EH (cell line): ENCODE results near the gene TRABD.
"Not testable (repeated sequence)": the region's sequence is repeated elsewhere in the genome, so short reads cannot be mapped to it uniquely, and the experiment has no call there.

Experiments
- DNase-seq: peaks from one replicate; pipeline ENCODE4 v3.0.0-alpha.2; 2015; ENCODE audit warnings: low read depth

TRABD gene

GRCh38 chr22:50185375-50186087 lies at the start of gene TRABD:
TRABD (plus strand) TSS chr22:50185913; CDS start chr22:50193061, 7,148 bp downstream.
- peak; percentile 90 for DNase-seq

GRCh38 chr22:50136581-50137015 lies 49.1 kb upstream of the TRABD start:
- no peak for DNase-seq

- not testable (repeated sequence) for DNase-seq
Observed at GRCh38 chr22:50137277-50137676, 48.4 kb upstream of the TRABD start.

- no peak for DNase-seq
Observed at GRCh38 chr22:50138041-50138440, 47.7 kb upstream of the TRABD start.

GRCh38 chr22:50138988-50139387 lies 46.7 kb upstream of the TRABD start:
- DNase-seq = no peak

- no peak for DNase-seq
Observed at GRCh38 chr22:50139843-50140415, 45.8 kb upstream of the TRABD start.

- DNase-seq = no peak
Observed at GRCh38 chr22:50140615-50141014, 45.1 kb upstream of the TRABD start.

GRCh38 chr22:50141462-50141861 lies 44.3 kb upstream of the TRABD start:
- no peak for DNase-seq

- no peak for DNase-seq
Observed at GRCh38 chr22:50141891-50142363, 43.8 kb upstream of the TRABD start.

- DNase-seq = no peak
Observed at GRCh38 chr22:50143096-50143495, 42.6 kb upstream of the TRABD start.

GRCh38 chr22:50144005-50144614 lies 41.6 kb upstream of the TRABD start:
- no peak for DNase-seq

GRCh38 chr22:50145721-50146438 lies 39.8 kb upstream of the TRABD start:
- no peak for DNase-seq

- peak; percentile 58 for DNase-seq
Observed at GRCh38 chr22:50146439-50147238, 39.1 kb upstream of the TRABD start.

- DNase-seq = not testable (repeated sequence)
Observed at GRCh38 chr22:50147258-50148165, 38.2 kb upstream of the TRABD start.

- no peak for DNase-seq
Observed at GRCh38 chr22:50148166-50148500, 37.6 kb upstream of the TRABD start.

GRCh38 chr22:50148991-50149721 lies 36.6 kb upstream of the TRABD start:
- peak; percentile 50 for DNase-seq

- DNase-seq = no peak
Observed at GRCh38 chr22:50150161-50151129, 35.3 kb upstream of the TRABD start.

GRCh38 chr22:50151571-50152537 lies 33.9 kb upstream of the TRABD start:
- DNase-seq = no peak
